ENCODE results near the gene EFNA2.
"Not testable (repeated sequence)": the region's sequence is repeated elsewhere in the genome, so short reads cannot be mapped to it uniquely, and the experiment has no call there.

The EFNA2 gene

GRCh38 chr19:1322198-1322981 lies 36.7 kb downstream of the EFNA2 start:
- Mint-ChIP-seq H3K9me3 (no peaks in the 10 kb centered on the region), H3K36me3 (peaks cover 0 to 1% of the 10 kb centered on the region in 2 donors), H3K4me1 (peaks cover 4 to 14% of the 10 kb centered on the region in 2 donors), H3K4me3 (no peak overlapping the region), H3K27me3 (peaks cover 41 to 54% of the 10 kb centered on the region in 2 donors), H3K27ac (peak overlapping the region; percentile 59)
- DNase-seq: no peak
- no peak for ATAC-seq (replicated peaks)

- Mint-ChIP-seq H3K4me3 (peak overlapping the region; percentile 25 to 56), H3K27ac (no peak overlapping the region)
- no peak for DNase-seq
Observed at GRCh38 chr19:1324249-1324805, 38.7 kb downstream of the EFNA2 start.

DNA sequence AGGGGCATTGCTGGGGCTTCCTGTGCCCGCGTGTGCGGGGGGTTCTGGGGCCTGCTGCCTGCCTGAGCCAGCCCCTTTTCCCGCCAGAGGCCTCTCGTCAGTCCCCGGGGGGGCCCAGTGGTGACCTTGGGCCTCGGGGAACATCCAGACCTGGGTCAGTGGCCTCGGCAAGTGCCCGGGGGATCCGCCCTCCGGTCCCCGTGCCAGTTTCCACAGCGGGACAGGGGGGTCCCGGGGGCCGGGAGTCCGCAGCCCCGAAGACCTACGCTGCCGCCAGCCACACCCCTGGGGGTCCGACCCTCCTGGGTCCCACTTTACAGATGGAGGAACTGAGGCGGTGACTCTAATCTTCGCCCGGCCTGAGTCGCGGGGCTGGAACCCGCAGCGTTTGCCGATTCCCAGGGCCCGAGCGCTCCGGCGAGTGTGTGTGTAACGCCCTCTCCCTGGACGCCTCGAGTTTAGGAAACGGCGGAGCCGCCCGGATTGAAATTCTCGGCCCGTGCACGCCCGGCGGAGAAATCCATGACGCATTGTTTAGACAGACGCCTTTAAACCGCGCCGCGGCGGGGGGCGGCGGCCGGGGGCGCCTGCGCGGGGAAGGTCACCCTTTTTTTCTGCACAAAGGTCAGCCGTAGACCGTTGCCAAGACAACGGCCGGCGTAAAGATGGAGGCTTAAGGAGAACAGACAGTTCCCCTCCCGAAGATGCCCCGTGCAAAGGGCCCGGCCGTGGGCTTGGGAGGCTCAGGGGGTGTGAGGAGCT lies 39.3 kb downstream of the EFNA2 start:
- peak; percentile 42 for DNase-seq
- H3K9me3 Mint-ChIP-seq: no peaks in the 10 kb centered on the region
- ATAC-seq (replicated peaks): peak; percentile 86 to 87
- H3K27me3 Mint-ChIP-seq: peaks cover 32 to 52% of the 10 kb centered on the region in 2 donors
- peak overlapping the region; percentile 75 for H3K27ac Mint-ChIP-seq
- H3K4me3 Mint-ChIP-seq: peak overlapping the region; percentile 72 to 83
- peaks cover 4 to 14% of the 10 kb centered on the region in 2 donors for H3K4me1 Mint-ChIP-seq
- H3K36me3 Mint-ChIP-seq: peaks cover 0 to 1% of the 10 kb centered on the region in 2 donors

More at GRCh38 chr19:1324249-1324805, 38.7 kb downstream of the EFNA2 start:
- no peak for ATAC-seq (replicated peaks)
- no peaks in the 10 kb centered on the region for H3K9me3 Mint-ChIP-seq
- peaks cover 0 to 1% of the 10 kb centered on the region in 2 donors for H3K36me3 Mint-ChIP-seq
- peaks cover 4 to 14% of the 10 kb centered on the region in 2 donors for H3K4me1 Mint-ChIP-seq
- peaks cover 33 to 50% of the 10 kb centered on the region in 2 donors for H3K27me3 Mint-ChIP-seq

GRCh38 chr19:1325568-1326294 lies 40.1 kb downstream of the EFNA2 start:
- Mint-ChIP-seq H3K27me3 (peaks cover 33 to 59% of the 10 kb centered on the region in 2 donors), H3K4me3 (peak overlapping the region; percentile 72 to 83), H3K36me3 (peaks cover 0 to 1% of the 10 kb centered on the region in 2 donors), H3K9me3 (no peaks in the 10 kb centered on the region), H3K4me1 (peaks cover 4 to 14% of the 10 kb centered on the region in 2 donors), H3K27ac (peak overlapping the region; percentile 75)
- ATAC-seq (replicated peaks) (no peak), DNase-seq (no peak)

DNA sequence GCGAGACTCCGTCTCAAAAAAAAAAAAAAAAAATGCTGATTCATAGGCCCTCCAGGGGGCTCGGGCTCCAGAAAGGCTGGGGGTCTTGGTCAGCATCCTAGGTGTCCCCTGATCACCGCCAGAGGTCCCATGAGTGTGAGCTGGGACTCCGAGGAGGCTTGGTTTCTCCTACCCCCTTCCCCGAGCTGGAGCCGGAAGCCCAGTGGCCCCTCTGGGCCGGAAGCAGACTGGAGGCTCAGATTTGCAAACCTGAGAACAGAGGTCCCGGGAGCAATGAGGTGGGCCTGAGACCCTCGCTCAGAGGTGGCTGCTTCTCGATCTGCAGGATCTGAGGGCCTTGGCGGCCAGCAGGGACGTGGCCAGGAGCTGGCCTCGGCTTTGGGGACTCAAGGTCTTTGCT lies 41.5 kb downstream of the EFNA2 start:
- H3K4me3 Mint-ChIP-seq: no peak overlapping the region
- H3K27ac Mint-ChIP-seq: no peak overlapping the region
- H3K27me3 Mint-ChIP-seq: peaks cover 29 to 61% of the 10 kb centered on the region in 2 donors
- H3K9me3 Mint-ChIP-seq: no peaks in the 10 kb centered on the region
- no peak for DNase-seq
- H3K36me3 Mint-ChIP-seq: peaks cover 0 to 1% of the 10 kb centered on the region in 2 donors
- peaks cover 4 to 14% of the 10 kb centered on the region in 2 donors for H3K4me1 Mint-ChIP-seq
- no peak for ATAC-seq (replicated peaks)

DNA sequence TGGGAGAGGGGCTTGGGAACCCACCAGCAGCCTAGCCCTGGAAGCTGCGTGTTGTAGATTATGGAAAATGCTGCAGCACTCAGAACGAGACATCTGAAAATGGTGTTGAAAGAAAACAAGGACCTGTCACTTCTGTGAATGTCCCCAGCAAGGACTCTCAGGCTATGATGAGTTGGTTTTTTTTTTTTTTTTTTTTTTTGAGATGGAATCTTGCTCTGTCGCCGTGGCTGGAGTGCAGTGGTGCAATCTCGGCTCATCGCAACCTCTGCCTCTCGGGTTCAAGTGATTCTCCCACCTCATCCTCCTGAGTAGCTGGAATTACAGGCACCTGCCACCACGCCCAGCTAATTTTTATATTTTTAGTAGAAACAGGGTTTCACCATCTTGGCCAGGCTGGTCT lies 46.5 kb downstream of the EFNA2 start:
- not testable (repeated sequence) for ATAC-seq (replicated peaks); H3K4me1 Mint-ChIP-seq; H3K9me3 Mint-ChIP-seq; H3K27ac Mint-ChIP-seq; DNase-seq; H3K4me3 Mint-ChIP-seq; H3K36me3 Mint-ChIP-seq
- peaks cover 11 to 33% of the 10 kb centered on the region in 2 donors for H3K27me3 Mint-ChIP-seq

DNA sequence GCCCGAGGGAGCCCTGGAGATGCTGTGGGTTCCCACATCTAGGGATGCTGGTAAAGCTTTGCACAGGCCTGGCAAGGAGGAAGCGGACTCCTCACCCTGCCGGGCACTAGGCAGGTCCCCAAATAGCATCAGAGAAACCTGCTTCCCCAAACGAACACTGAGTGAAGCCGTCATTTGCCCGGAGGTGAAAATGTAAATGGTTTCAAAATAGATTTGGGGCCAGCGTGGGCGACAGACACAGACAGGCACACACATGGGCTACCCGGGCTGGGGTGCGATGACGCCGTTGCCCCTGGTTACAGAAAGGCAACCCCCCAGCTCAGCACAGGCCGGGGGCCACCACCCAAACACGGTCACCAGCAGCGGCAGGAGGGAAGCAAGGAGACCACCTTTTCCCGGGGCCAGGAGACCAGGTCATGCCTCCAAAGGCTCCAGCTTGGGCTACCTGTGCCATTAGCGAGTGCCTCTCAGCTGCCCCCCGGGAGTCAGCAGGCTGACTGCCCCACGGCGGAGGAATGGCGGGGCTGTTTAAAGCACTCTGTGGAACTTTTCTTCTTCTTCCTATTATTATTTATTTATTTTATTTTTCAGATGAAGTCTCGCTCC lies 50.5 kb downstream of the EFNA2 start:
- Mint-ChIP-seq H3K4me1 (peaks cover 4 to 5% of the 10 kb centered on the region in 2 donors), H3K9me3 (no peaks in the 10 kb centered on the region), H3K4me3 (no peak overlapping the region), H3K27ac (peak overlapping the region; percentile 79), H3K36me3 (no peaks in the 10 kb centered on the region), H3K27me3 (peaks cover 3 to 20% of the 10 kb centered on the region in 2 donors)
- DNase-seq (no peak), ATAC-seq (replicated peaks) (peak; percentile 29 to 80)

DNA sequence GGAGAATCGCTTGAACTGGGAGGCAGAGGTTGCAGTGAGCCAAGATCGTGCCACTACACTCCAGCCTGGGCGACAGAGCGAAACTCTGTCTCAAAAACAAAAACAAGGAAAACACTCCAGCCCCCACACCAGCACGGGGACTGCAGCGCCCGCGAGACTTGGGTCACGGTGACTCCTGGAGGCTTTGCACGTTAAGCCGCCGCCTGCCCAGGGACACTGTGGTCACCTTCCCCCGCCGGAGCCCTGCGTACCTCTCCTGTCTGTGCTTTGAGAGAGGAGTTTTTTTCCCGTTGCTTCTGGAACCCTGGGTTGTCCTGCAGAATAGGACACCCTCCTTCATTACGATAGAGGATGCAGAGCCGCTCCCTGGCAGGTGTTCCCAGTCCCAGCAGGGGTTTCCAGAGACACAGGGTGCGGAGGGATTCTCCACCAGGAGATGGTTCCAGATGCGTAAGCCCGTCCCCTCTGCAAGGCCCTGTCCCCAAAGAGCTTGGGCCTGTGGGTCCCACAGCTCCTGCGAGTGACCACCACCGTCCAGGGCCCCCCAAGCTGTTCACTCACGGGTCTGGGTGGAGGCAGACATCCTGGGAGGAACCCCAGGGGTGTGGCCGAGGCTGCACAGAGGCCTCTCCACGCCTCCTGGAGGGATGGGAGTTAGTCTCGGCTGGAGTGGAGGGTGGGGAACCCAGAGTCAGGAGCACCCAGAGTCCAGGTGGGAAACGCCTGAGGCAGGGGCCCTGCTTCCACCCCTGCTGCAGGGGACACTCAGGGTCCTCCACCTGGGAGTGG lies 55.2 kb downstream of the EFNA2 start:
- Mint-ChIP-seq H3K4me3 (no peak overlapping the region), H3K27ac (no peak overlapping the region), H3K9me3 (no peaks in the 10 kb centered on the region), H3K27me3 (peaks cover 2 to 9% of the 10 kb centered on the region in 2 donors), H3K4me1 (peaks cover 10 to 20% of the 10 kb centered on the region in 2 donors), H3K36me3 (no peaks in the 10 kb centered on the region)
- ATAC-seq (replicated peaks) (no peak), DNase-seq (no peak)

DNA sequence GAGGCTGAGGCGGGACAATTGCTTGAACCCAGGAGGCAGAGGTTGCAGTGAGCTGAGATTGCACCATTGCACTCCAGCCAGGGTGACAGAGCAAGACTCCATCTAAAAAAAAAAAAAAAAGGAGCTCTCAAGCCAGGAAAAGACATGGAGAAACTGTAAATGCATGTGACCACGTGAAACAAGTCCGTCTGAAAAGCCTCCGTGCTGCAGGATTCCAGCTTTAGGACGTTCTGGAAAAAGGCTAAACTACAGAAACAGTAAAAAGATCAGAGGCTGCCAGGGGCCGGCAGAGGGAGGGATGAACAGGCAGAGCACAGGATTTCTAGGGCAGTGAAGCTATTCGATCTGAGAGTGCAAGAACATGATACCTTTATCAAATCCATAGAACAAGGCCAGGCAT lies 57.4 kb downstream of the EFNA2 start:
- H3K4me3 Mint-ChIP-seq: no peak overlapping the region
- DNase-seq (no peak), ATAC-seq (replicated peaks) (no peak)
- no peak overlapping the region for H3K27ac Mint-ChIP-seq
- H3K36me3 Mint-ChIP-seq: no peaks in the 10 kb centered on the region
- peaks cover 0 to 5% of the 10 kb centered on the region in 2 donors for H3K27me3 Mint-ChIP-seq
- H3K9me3 Mint-ChIP-seq: no peaks in the 10 kb centered on the region
- H3K4me1 Mint-ChIP-seq: peaks cover 7 to 15% of the 10 kb centered on the region in 2 donors

DNA sequence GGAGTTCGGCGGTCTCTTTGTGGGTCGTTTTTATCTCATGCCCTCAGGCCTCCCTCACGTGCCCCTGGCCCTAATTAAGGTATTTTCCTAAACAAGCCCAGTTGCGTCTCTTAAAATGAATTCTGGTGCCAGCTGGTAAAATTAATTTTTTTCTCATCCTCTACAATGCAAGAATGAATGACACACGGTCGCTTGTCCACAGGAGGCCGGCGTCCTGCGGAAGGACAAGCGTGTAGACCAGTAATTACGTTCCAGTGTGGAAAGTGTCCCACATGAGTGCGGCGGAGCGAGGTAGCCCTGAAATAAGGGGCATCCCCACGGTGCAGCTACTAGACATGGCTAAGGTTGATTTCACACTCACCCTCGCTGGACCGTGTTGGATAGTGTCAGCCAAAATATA lies 63.5 kb downstream of the EFNA2 start:
- H3K4me3 Mint-ChIP-seq: no peak overlapping the region

DNA sequence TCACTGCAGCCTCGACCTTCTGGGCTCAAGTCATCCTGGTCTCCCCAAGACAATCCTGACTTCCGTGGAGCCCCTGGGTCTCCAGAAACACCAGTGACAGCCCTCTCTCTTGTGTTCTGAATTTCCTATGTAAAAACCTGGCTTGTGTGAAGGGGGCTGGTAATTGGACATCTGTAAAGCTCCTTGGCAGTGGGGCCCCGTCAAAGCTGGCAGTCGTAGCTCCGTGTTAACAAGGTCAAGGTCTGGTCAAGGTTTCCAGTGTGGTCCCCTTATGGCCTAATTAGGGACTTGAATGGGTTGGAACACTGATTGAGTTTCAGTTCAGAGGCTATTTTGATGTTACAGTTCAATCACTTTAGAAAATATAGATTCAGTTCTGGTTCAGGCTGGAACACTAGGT lies 65.2 kb downstream of the EFNA2 start:
- H3K36me3 Mint-ChIP-seq: peaks cover 0 to 5% of the 10 kb centered on the region in 2 donors

More for the DNA sequence above, 63.5 kb downstream of the EFNA2 start:
- no peak for DNase-seq
- H3K27me3 Mint-ChIP-seq: no peaks in the 10 kb centered on the region
- peaks cover 8 to 20% of the 10 kb centered on the region in 2 donors for H3K4me1 Mint-ChIP-seq
- H3K36me3 Mint-ChIP-seq: no peaks in the 10 kb centered on the region
- H3K27ac Mint-ChIP-seq: no peak overlapping the region
- no peak for ATAC-seq (replicated peaks)
- no peaks in the 10 kb centered on the region for H3K9me3 Mint-ChIP-seq

More for the DNA sequence above, 65.2 kb downstream of the EFNA2 start:
- Mint-ChIP-seq H3K9me3 (no peaks in the 10 kb centered on the region), H3K27me3 (no peaks in the 10 kb centered on the region), H3K4me3 (no peak overlapping the region), H3K4me1 (peaks cover 8 to 15% of the 10 kb centered on the region in 2 donors), H3K27ac (no peak overlapping the region)
- DNase-seq: no peak
- ATAC-seq (replicated peaks): no peak
